ENCODE results near the gene COPS6.

DNA sequence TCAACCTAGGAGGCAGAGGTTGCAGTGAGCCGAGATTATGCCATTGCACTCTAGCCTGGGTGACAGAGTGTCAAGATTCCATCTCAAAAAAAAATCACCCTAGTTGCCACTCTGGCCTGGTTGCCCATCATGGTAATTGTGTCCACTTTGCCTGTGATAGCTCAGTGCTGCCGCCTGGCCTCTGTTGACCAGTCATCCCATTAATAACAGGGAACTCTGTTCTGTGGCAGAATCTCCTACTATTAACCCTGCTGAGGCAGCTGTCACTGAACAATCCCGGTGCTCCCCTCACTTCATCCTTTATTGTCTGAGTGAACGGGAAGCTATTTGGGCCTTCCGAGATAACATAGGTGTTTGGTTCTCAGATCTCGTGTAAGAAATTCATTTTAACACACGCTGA, 21.8 kb upstream of the COPS6 start:
- TF ChIP-seq, protein P1, sequence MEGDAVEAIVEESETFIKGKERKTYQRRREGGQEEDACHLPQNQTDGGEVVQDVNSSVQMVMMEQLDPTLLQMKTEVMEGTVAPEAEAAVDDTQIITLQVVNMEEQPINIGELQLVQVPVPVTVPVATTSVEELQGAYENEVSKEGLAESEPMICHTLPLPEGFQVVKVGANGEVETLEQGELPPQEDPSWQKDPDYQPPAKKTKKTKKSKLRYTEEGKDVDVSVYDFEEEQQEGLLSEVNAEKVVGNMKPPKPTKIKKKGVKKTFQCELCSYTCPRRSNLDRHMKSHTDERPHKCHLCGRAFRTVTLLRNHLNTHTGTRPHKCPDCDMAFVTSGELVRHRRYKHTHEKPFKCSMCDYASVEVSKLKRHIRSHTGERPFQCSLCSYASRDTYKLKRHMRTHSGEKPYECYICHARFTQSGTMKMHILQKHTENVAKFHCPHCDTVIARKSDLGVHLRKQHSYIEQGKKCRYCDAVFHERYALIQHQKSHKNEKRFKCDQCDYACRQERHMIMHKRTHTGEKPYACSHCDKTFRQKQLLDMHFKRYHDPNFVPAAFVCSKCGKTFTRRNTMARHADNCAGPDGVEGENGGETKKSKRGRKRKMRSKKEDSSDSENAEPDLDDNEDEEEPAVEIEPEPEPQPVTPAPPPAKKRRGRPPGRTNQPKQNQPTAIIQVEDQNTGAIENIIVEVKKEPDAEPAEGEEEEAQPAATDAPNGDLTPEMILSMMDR (IDR thresholded peaks at IDR 0.05) = no peak
- no peak for TF ChIP-seq POLR2A (IDR thresholded peaks at IDR 0.05)
